Activated CD8-positive, alpha-beta memory T cell treated with anti-CD3 and anti-CD28 coated beads for 36 hours (primary cell): Measurements from ENCODE around the gene DVL2. TPM values are rescaled to one million over a fixed set of nuclear protein-coding genes. Genes with fewer than 3 reads are reported as not detected.

Experiments
- CTCF ChIA-PET: fragments of 350-600 bp; sonication (Branson Sonifier 250); formaldehyde crosslinking; loops from one replicate; lab custom pipeline; 2021; ENCODE audit warnings: antibody characterized with exemption; lab: Charles Lee
- POLR2A ChIA-PET: fragments of 350-600 bp; sonication (Branson Sonifier 250); formaldehyde crosslinking; loops from one replicate; lab custom pipeline; 2021; ENCODE audit warnings: antibody characterized with exemption; lab: Charles Lee
- total RNA-seq, 2 experiments: library from RNA; stranded (reverse); gene quantifications; one replicate each; pipeline ENCODE4 v1.2.3, GENCODE V29; 2021

Gene DVL2
- total RNA-seq, 2 experiments from 2014 or later: 64.4 to 68.9 TPM

GRCh38 chr17:7176841-7177190, 57.5 kb downstream of the DVL2 start:
- CTCF ChIA-PET: interaction anchor here (0.7 to 2.1 kb wide), 11 partner anchors 9 to 333 kb away, joined by 3 to 12 read pairs (median 4); partner anchors contain the start of gene SLC16A11
- POLR2A ChIA-PET: interaction anchor here (0.8 kb wide), 1 partner anchor 129 kb away, joined by 4 read pairs; no protein-coding TSS in a partner anchor

GRCh38 chr17:7176107-7176840, 58.0 kb downstream of the DVL2 start:
- CTCF ChIA-PET: interaction anchor here (1.5 to 1.9 kb wide), 3 partner anchors 9 to 131 kb away, joined by 5 to 12 read pairs (median 10); no protein-coding TSS in a partner anchor
- POLR2A ChIA-PET: interaction anchor here (0.8 kb wide), 1 partner anchor 128 kb away, joined by 4 read pairs; no protein-coding TSS in a partner anchor

Other genes starting within 250 kb of the DVL2 start
- gene ALOX12, start 238.5 kb downstream of the DVL2 start, total RNA-seq: not detected
- gene RNASEK, start 221.9 kb downstream of the DVL2 start, total RNA-seq: 100 to 1,000 TPM; 143 to 144 TPM
- 1 to 10 TPM in 1 of 2 experiments, under 1 TPM in 1; 0.86 to 1.0 TPM for gene BCL6B, start 211.5 kb downstream of the DVL2 start, total RNA-seq
- gene SLC16A13, start 198.5 kb downstream of the DVL2 start, total RNA-seq: 10 to 100 TPM; 10.1 to 10.5 TPM
- 1 to 10 TPM; 1.9 to 2.3 TPM for gene SLC16A11, start 190.4 kb downstream of the DVL2 start, total RNA-seq
- gene CLEC10A, start 154.3 kb downstream of the DVL2 start, total RNA-seq: not detected
- not detected for gene ASGR2, start 119.7 kb downstream of the DVL2 start, total RNA-seq
- gene ASGR1, start 55.1 kb downstream of the DVL2 start, total RNA-seq: 1 to 10 TPM in 1 of 2 experiments, under 1 TPM in 1; 0.65 to 1.3 TPM
- 1 to 10 TPM; 4.5 to 4.6 TPM for gene DLG4, start 14.7 kb downstream of the DVL2 start, total RNA-seq
- gene ACADVL, start 14.6 kb downstream of the DVL2 start, total RNA-seq: 100 to 1,000 TPM; 254 to 269 TPM
- gene PHF23, start 4.9 kb upstream of the DVL2 start, total RNA-seq: 10 to 100 TPM; 40.7 to 43.7 TPM
- gene GABARAP, start 7.9 kb upstream of the DVL2 start, total RNA-seq: 100 to 1,000 TPM; 131 to 135 TPM
- gene CTDNEP1, start 17.2 kb upstream of the DVL2 start, total RNA-seq: 100 to 1,000 TPM; 202 to 207 TPM
- gene ELP5, start 17.7 kb upstream of the DVL2 start, total RNA-seq: 100 to 1,000 TPM; 107 to 110 TPM
- 1 to 10 TPM; 1.2 to 1.5 TPM for gene CLDN7, start 28.0 kb upstream of the DVL2 start, total RNA-seq
- gene SLC2A4, start 47.2 kb upstream of the DVL2 start, total RNA-seq: under 1 TPM; 0.11 to 0.34 TPM
- under 1 TPM; 0.10 to 0.55 TPM for gene YBX2, start 60.1 kb upstream of the DVL2 start, total RNA-seq
- 1,000 to 10,000 TPM; 1,619 to 1,670 TPM for gene EIF5A, start 73.1 kb upstream of the DVL2 start, total RNA-seq
- 10 to 100 TPM; 68.8 to 69.5 TPM for gene GPS2, start 80.8 kb upstream of the DVL2 start, total RNA-seq
- 10 to 100 TPM; 59.2 to 59.4 TPM for gene NEURL4, start 94.8 kb upstream of the DVL2 start, total RNA-seq
- 100 to 1,000 TPM; 234 to 241 TPM for gene ACAP1, start 102.0 kb upstream of the DVL2 start, total RNA-seq
- gene KCTD11, start 117.6 kb upstream of the DVL2 start, total RNA-seq: 1 to 10 TPM; 6.4 to 7.2 TPM
- not detected for gene TMEM95, start 120.6 kb upstream of the DVL2 start, total RNA-seq
- gene TNK1, start 146.6 kb upstream of the DVL2 start, total RNA-seq: 1 to 10 TPM; 4.6 to 5.6 TPM
- 10 to 100 TPM; 70.8 to 74.4 TPM for gene PLSCR3, start 160.0 kb upstream of the DVL2 start, total RNA-seq
- 10 to 100 TPM; 50.1 to 51.6 TPM for gene TMEM256, start 169.6 kb upstream of the DVL2 start, total RNA-seq
- 1 to 10 TPM; 6.6 to 7.9 TPM for gene NLGN2, start 173.3 kb upstream of the DVL2 start, total RNA-seq
- not detected for gene SPEM1, start 185.8 kb upstream of the DVL2 start, total RNA-seq
- not detected for gene SPEM2, start 191.1 kb upstream of the DVL2 start, total RNA-seq
- gene SPEM3, start 194.3 kb upstream of the DVL2 start, total RNA-seq: not detected
- 10 to 100 TPM; 11.2 to 12.6 TPM for gene TMEM102, start 200.9 kb upstream of the DVL2 start, total RNA-seq
- 1 to 10 TPM; 2.0 to 2.1 TPM for gene FGF11, start 205.0 kb upstream of the DVL2 start, total RNA-seq
- gene CHRNB1, start 210.5 kb upstream of the DVL2 start, total RNA-seq: 1 to 10 TPM; 7.2 to 7.8 TPM
- gene ZBTB4, start 245.1 kb upstream of the DVL2 start, total RNA-seq: 10 to 100 TPM; 17.6 to 17.7 TPM
- gene SLC35G6, start 246.9 kb upstream of the DVL2 start, total RNA-seq: not detected
- 100 to 1,000 TPM; 195 to 198 TPM for gene POLR2A, start 249.8 kb upstream of the DVL2 start, total RNA-seq